BJ (cell line): Measurements from ENCODE around the gene FIBP. TPM values are rescaled to one million over a fixed set of nuclear protein-coding genes. Genes with fewer than 3 reads are reported as not detected.
"Not testable (repeated sequence)": the region's sequence is repeated elsewhere in the genome, so short reads cannot be mapped to it uniquely, and the experiment has no call there.

Source experiments
- CTCF ChIA-PET: fragments of 350-600 bp; formaldehyde crosslinking; extraction: SDS; loops from one replicate; lab custom pipeline; 2021; ENCODE audit warnings: antibody characterized with exemption, inconsistent platforms; lab: Yijun Ruan, JAX
- POLR2A ChIA-PET: fragments of 300-600 bp; sonication (Branson Sonifier 250); formaldehyde crosslinking; extraction: SDS; loops from one replicate; lab custom pipeline; 2021; ENCODE audit warnings: antibody characterized with exemption; lab: Charles Lee
- DNase-seq: peaks from one replicate; pipeline ENCODE4 v3.0.0-alpha.2; 2011; ENCODE audit warnings: low read depth
- H3K27me3 ChIP-seq: 2 replicates; pipeline ENCODE4 v1.6.0; 2011; ENCODE audit warnings: low read length; ENCODE audit not compliant: control insufficient read depth, insufficient read depth
- H3K36me3 ChIP-seq: 2 replicates; pipeline ENCODE4 v1.5.1; 2011; ENCODE audit warnings: low read length; ENCODE audit not compliant: control insufficient read depth, insufficient read depth
- H3K4me3 ChIP-seq: 2 replicates; pipeline ENCODE4 v1.5.1; 2011; ENCODE audit warnings: low read depth, mild to moderate bottlenecking, control low read depth, low read length
- polyA plus RNA-seq: library from polyadenylated mRNA; depleted of rRNA; stranded (reverse); fragments of >200 nt; gene quantifications from 2 replicates; pipeline ENCODE4 v1.2.3, GENCODE V29; 2011
- TF ChIP-seq, protein P1 (sequence below): IDR thresholded peaks from 2 replicates; pipeline ENCODE4 v1.5.1; 2011; ENCODE audit warnings: low read depth, mild to moderate bottlenecking, control low read depth, inconsistent platforms, low read length, moderate library complexity; ENCODE audit not compliant: insufficient read depth

FIBP gene
- polyA plus RNA-seq, 1 experiment, result 199 TPM

DNA sequence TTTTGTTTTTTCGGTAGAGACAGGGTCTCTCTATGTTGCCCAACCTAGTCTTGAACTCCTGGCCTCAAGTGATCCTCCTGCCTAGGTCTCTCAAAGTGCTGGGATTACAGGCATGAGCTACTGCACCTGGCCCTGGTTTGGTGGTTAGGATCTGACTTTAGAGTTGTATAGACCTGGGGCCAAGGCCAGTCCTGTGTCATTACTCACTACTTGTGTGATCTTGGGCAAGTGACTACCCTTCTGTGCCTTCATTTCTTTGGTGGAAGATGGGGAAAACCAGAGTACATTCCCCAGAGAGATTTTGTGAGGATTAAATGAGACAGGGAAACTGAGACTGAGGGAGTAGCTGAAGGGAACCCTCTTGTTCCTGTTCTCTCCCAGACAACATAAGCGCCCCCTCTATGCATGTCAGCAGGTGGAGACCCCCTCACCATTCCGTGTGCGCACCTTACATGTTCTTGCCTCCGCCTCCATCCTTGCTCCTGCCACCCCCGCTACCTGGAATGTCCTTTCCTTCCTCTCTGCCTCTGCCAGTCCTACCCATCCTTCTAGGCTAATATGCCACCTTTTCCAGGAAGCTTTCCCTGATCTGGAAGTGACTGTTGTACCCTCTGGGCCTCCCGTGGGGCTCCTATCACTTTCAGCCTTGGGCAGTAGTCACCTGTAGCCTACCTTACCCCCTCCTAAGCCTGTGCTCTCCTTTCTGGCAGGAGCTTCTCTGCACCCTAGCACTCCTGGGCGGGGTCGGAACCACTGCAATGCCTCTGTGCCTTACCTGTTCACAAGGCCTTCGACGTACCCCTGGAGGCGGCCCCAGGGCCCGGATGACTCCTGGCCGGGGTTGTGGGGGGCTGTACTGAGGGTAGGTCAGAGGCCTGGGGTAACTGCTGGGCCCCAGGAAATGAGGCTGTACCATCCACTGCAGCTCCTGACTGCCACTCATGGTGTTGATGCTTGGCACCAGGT lies 8.0 kb upstream of the FIBP start:
- peaks cover 7% of the 10 kb centered on the region for H3K36me3 ChIP-seq
- DNase-seq, result no peak
- no peaks in the 10 kb centered on the region for H3K27me3 ChIP-seq
- CTCF ChIA-PET, result interaction anchor here (0.6 to 11.3 kb wide), 3 partner anchors 9 to 185 kb away, joined by 3 to 130 read pairs (median 5); partner anchors contain the start of genes CCDC85B, FIBP and KAT5
- POLR2A ChIA-PET, result no interaction called here
- TF ChIP-seq, protein P1, sequence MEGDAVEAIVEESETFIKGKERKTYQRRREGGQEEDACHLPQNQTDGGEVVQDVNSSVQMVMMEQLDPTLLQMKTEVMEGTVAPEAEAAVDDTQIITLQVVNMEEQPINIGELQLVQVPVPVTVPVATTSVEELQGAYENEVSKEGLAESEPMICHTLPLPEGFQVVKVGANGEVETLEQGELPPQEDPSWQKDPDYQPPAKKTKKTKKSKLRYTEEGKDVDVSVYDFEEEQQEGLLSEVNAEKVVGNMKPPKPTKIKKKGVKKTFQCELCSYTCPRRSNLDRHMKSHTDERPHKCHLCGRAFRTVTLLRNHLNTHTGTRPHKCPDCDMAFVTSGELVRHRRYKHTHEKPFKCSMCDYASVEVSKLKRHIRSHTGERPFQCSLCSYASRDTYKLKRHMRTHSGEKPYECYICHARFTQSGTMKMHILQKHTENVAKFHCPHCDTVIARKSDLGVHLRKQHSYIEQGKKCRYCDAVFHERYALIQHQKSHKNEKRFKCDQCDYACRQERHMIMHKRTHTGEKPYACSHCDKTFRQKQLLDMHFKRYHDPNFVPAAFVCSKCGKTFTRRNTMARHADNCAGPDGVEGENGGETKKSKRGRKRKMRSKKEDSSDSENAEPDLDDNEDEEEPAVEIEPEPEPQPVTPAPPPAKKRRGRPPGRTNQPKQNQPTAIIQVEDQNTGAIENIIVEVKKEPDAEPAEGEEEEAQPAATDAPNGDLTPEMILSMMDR, result no peak
- H3K4me3 ChIP-seq, result no peak overlapping the region

DNA sequence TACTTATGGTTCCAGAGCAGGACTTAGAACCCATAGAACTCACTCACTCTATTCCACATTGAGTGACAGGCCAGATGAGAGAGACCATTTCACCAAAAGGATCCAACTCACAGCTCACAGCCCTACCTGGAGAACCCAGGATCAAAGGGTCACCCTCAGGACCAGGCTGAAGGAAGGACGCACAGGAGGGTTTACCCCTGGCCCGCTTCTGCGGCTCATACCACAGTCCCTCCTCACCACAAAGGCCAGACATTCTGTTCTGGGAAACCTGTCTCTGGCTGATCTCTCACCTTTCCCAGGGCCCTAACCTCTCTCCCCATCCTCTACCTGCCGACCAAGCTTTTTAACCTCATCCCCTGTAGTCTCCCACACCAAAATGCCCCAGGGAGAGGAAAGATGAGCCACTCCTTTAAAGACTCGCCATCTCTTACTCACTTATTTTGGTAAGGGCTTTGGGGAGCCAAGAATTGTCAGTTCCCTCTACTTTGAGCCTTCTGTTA lies 7.3 kb upstream of the FIBP start:
- TF ChIP-seq, protein P1, result no peak
- H3K27me3 ChIP-seq, result no peaks in the 10 kb centered on the region
- CTCF ChIA-PET, result interaction anchor here (0.6 to 11.3 kb wide), 3 partner anchors 8 to 184 kb away, joined by 3 to 130 read pairs (median 57); partner anchors contain the start of genes CCDC85B, FIBP and KAT5
- H3K36me3 ChIP-seq, result peaks cover 7% of the 10 kb centered on the region
- DNase-seq, result no peak
- no peak overlapping the region for H3K4me3 ChIP-seq
- POLR2A ChIA-PET, result no interaction called here

DNA sequence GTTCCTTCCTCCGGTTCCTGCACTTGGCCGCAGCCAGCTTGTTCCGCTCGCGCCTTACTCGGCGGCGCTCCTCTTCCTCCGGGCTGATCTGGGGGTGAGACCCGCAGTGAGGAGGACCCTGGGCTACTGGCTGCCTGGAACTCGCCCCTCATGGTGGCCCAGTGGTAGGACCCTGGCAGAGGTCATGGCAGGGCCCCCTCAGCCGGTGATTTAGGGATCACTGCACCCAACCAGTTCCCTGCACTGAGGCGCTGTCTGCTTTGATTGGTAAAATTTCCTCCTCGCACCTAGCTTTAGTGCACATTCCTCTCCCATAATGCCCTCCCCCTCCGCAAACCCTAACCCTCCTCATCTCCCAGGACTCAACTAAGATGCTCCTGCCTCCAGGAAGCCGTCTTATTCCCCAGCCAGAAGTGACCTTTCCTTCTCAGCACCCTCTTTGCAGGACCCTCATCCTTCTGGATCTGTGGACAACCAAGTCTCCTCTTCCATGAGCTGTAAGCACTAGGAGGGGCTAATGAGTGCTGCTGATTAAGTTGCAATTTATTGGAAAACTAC lies 5.8 kb upstream of the FIBP start:
- CTCF ChIA-PET, result interaction anchor here (0.6 to 11.7 kb wide), 8 partner anchors 7 to 1708 kb away, joined by 3 to 130 read pairs (median 5); partner anchors contain the start of genes CCDC85B, FIBP, MUS81 and STIP1
- Histone ChIP-seq H3K4me3 (no peak overlapping the region), H3K27me3 (no peaks in the 10 kb centered on the region), H3K36me3 (peaks cover 7% of the 10 kb centered on the region)
- POLR2A ChIA-PET, result no interaction called here
- TF ChIP-seq, protein P1, result no peak
- no peak for DNase-seq

DNA sequence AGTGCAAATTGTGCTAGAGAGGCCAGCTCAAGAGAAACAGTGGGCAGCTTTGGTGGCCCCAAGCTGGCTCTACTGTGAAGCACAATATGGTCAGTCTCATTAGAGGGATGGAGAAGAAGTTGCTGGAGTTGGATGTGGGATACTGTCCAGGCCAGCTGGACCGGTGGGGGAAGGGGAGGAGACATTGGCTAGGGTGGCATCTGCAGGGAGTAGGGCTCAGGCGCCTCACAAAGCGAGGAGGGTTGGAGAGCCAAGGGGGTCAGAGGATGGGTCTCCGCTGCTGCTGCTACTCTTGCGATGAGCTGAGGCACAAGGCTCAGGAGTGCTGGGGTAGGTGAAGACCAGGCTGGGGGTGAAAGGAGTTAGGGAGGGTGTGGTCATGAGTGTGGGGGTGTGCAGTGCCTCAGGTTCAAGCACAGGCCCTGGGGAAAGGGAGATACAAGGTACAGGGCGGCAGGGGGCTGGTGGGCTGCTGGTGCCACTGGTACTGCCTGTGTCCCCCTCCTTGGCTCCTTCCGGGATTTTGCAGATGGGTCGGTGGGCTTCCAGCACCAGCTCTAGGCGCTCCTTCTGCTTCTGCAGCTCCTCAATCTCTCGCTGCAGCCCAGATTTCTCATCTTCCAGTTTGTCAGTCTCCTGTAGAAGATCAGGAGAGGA lies 4.5 kb upstream of the FIBP start:
- Histone ChIP-seq H3K27me3 (no peaks in the 10 kb centered on the region), H3K36me3 (peaks cover 7% of the 10 kb centered on the region), H3K4me3 (peak overlapping the region; percentile 75; the same call in 1 of the 2 replicates)
- ChIA-PET CTCF (interaction anchor here (1.0 to 11.7 kb wide), 6 partner anchors 6 to 98 kb away, joined by 3 to 130 read pairs (median 58); partner anchors contain the start of genes C11orf68, CCDC85B and FIBP), POLR2A (interaction anchor here (0.6 kb wide), 1 partner anchor 113 kb away, joined by 10 read pairs; no protein-coding TSS in a partner anchor)
- no peak for DNase-seq
- TF ChIP-seq, protein P1, result no peak

DNA sequence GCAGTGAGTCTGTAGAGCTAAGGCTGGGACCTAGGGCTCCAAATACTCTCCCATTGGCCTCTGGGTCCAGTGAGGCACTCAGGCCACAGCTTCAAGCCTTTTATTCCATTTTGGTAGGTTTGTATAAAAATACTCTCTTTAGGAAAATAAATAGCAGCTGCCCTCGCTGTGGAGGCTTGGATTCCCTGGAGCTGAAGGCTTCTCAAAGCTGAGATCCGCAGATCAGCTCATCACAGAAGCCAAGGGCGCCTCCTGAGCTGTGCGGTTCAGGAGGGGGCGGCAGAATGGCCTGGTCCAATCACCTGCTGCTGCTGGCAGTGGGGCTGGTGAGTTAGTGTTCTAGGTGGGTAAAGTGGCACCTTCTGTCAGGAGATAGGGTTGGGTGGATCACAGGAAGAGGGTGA lies 3.9 kb upstream of the FIBP start:
- H3K36me3 ChIP-seq, H3K27me3 ChIP-seq, DNase-seq, POLR2A ChIA-PET: not testable (repeated sequence)
- CTCF ChIA-PET, result interaction anchor here (1.3 to 11.7 kb wide), 5 partner anchors 13 to 98 kb away, joined by 4 to 130 read pairs (median 57); partner anchors contain the start of genes C11orf68, CFL1 and MUS81
- H3K4me3 ChIP-seq, result peak overlapping the region; percentile 75
